Measurements from ENCODE around the gene GAS2.

The GAS2 gene

GRCh38 chr11:22728600-22729389 lies 62.4 kb downstream of the GAS2 start:
- no peak for DNase-seq (ENCODE audit: low read depth in 2 of 2)

- no peak for DNase-seq (ENCODE audit: low read depth in 2 of 2)
These were observed 63.9 kb downstream of the GAS2 start for GRCh38 chr11:22730319-22730718.

GRCh38 chr11:22732588-22732987 lies 66.2 kb downstream of the GAS2 start:
- no peak for DNase-seq (ENCODE audit: low read depth in 2 of 2)

GRCh38 chr11:22733475-22734248 lies 67.3 kb downstream of the GAS2 start:
- no peak for DNase-seq (ENCODE audit: low read depth in 2 of 2)

- DNase-seq (ENCODE audit: low read depth in 2 of 2): no peak
These were observed 68.4 kb downstream of the GAS2 start for GRCh38 chr11:22734628-22735345.

- no peak for DNase-seq (ENCODE audit: low read depth in 2 of 2)
These were observed 75.8 kb downstream of the GAS2 start for GRCh38 chr11:22742157-22742613.

GRCh38 chr11:22749536-22749935 lies 83.1 kb downstream of the GAS2 start:
- no peak for DNase-seq (ENCODE audit: low read depth in 2 of 2)

- DNase-seq (ENCODE audit: low read depth in 2 of 2): no peak
These were observed 86.5 kb downstream of the GAS2 start for GRCh38 chr11:22752908-22753310.

- DNase-seq (ENCODE audit: low read depth in 2 of 2): no peak
These were observed 87.0 kb downstream of the GAS2 start for GRCh38 chr11:22753416-22753815.

GRCh38 chr11:22761066-22761465 lies 94.7 kb downstream of the GAS2 start:
- DNase-seq (ENCODE audit: low read depth in 2 of 2): no peak

- no peak for DNase-seq (ENCODE audit: low read depth in 2 of 2)
These were observed 96.8 kb downstream of the GAS2 start for GRCh38 chr11:22763166-22763565.

- no peak for DNase-seq (ENCODE audit: low read depth in 2 of 2)
These were observed 98.3 kb downstream of the GAS2 start for GRCh38 chr11:22764735-22765134.

- DNase-seq (ENCODE audit: low read depth in 2 of 2): no peak
These were observed 101.9 kb downstream of the GAS2 start for GRCh38 chr11:22768281-22768680.

GRCh38 chr11:22769081-22769480 lies 102.7 kb downstream of the GAS2 start:
- no peak for DNase-seq (ENCODE audit: low read depth in 2 of 2)

- DNase-seq (ENCODE audit: low read depth in 2 of 2): no peak
These were observed 108.3 kb downstream of the GAS2 start for GRCh38 chr11:22774716-22775115.

- no peak for DNase-seq (ENCODE audit: low read depth in 2 of 2)
These were observed 108.8 kb downstream of the GAS2 start for GRCh38 chr11:22775248-22775647.

- no peak for DNase-seq (ENCODE audit: low read depth in 2 of 2)
These were observed 112.2 kb downstream of the GAS2 start for GRCh38 chr11:22778642-22779041.

GRCh38 chr11:22779850-22780249 lies 113.4 kb downstream of the GAS2 start:
- no peak for DNase-seq (ENCODE audit: low read depth in 2 of 2)

- DNase-seq (ENCODE audit: low read depth in 2 of 2): no peak
These were observed 114.7 kb downstream of the GAS2 start for GRCh38 chr11:22780952-22781593.

- no peak for DNase-seq (ENCODE audit: low read depth in 2 of 2)
These were observed 118.8 kb downstream of the GAS2 start for GRCh38 chr11:22785251-22785650.

- no peak for DNase-seq (ENCODE audit: low read depth in 2 of 2)
These were observed 120.1 kb downstream of the GAS2 start for GRCh38 chr11:22786475-22786874.

GRCh38 chr11:22787055-22787454 lies 120.6 kb downstream of the GAS2 start:
- DNase-seq (ENCODE audit: low read depth in 2 of 2): no peak

Measured in stimulated activated CD4-positive, alpha-beta T cell treated with anti-CD3 and anti-CD28 coated beads, Interleukin-15, amount 100 ng/mL, for 48 hours (primary cell).